ENCODE results near the gene GRB10. TPM values are rescaled to one million over a fixed set of nuclear protein-coding genes. Genes with fewer than 3 reads are reported as not detected.

GRB10 gene
- total and polyA plus RNA-seq, 2 of the 8 experiments (the other 6 are each of a cell fraction or from before 2014, with no cell fraction given) = 35.7 to 97.0 TPM

GRCh38 chr7:50587737-50588136 lies 195.0 kb downstream of the GRB10 start (continued):
- TF ChIP-seq TCF12 (IDR thresholded peaks at IDR 0.05; ENCODE audit: low read depth, low read length) (no peak), RXRA (IDR thresholded peaks at IDR 0.05; ENCODE audit: insufficient read depth, low read depth, low read length) (no peak), JUND (IDR thresholded peaks at IDR 0.05; ENCODE audit: low read length) (no peak), EGR1 (IDR thresholded peaks at IDR 0.05; ENCODE audit: borderline replicate concordance, low read depth, low read length) (no peak)

All from H1 (cell line).